Measurements from ENCODE around the gene PRRC1. TPM values are rescaled to one million over a fixed set of nuclear protein-coding genes. Genes with fewer than 3 reads are reported as not detected.

Gene PRRC1
- polyA plus RNA-seq, 3 donors = 10.8 to 20.6 (median 17.9) TPM

- H3K27ac Mint-ChIP-seq = no peak overlapping the region
- Histone ChIP-seq H3K4me1 (ENCODE audit: control insufficient read depth in 1 of 2, insufficient read depth in 2 of 2, low read length in 2 of 2) (no peaks in the 10 kb centered on the region), H3K36me3 (replicated peaks in 1 of 2; ENCODE audit: control insufficient read depth in 1 of 2, insufficient read depth in 2 of 2, low read length in 2 of 2) (no peaks in the 10 kb centered on the region), H3K4me3 (replicated peaks in 1 of 3; ENCODE audit: low read depth in 2 of 3, low read length in 3 of 3) (no peak overlapping the region), H3K9ac (ENCODE audit: insufficient read depth, low read length, poor library complexity, severe bottlenecking) (no peak overlapping the region), H3K9me3 (replicated peaks in 1 of 2; ENCODE audit: control insufficient read depth in 1 of 2, insufficient read depth in 1 of 2, low read length in 2 of 2) (no peaks in the 10 kb centered on the region), H3K4me2 (replicated peaks; ENCODE audit: extremely low read depth, low read length, poor library complexity, severe bottlenecking) (no peak overlapping the region), H2AFZ (ENCODE audit: insufficient read depth, low read depth, low read length, poor library complexity, severe bottlenecking) (no peak overlapping the region), H3K79me2 (ENCODE audit: insufficient read depth, low read length) (no peaks in the 10 kb centered on the region), H3K27ac (ENCODE audit: low read depth in 1 of 2, low read length in 2 of 2) (no peak overlapping the region), H4K20me1 (ENCODE audit: insufficient read depth, low read length) (no peaks in the 10 kb centered on the region), H3K27me3 (ENCODE audit: control insufficient read depth in 2 of 2, insufficient read depth in 2 of 2, low read length in 2 of 2) (no peaks in the 10 kb centered on the region)
- no peak for TF ChIP-seq CTCF (IDR thresholded peaks at IDR 0.05)
- H3K36me3 Mint-ChIP-seq = no peaks in the 10 kb centered on the region
- H3K4me1 Mint-ChIP-seq = no peaks in the 10 kb centered on the region
- no peak overlapping the region for H3K4me3 Mint-ChIP-seq
- H3K9me3 Mint-ChIP-seq = peaks cover 0 to 6% (median 0%) of the 10 kb centered on the region in 7 donors
- WGBS (ENCODE audit: insufficient coverage) = 88% methylated on average over 3 of the region's 3 CpGs
- H3K27me3 Mint-ChIP-seq (ENCODE audit: low read depth in 3 of 3) = peaks cover 0 to 3% (median 0%) of the 10 kb centered on the region in 3 donors
- intact Hi-C loops (cut with micrococcal nuclease) = no loop called here
- no peak for DNase-seq
Measured at GRCh38 chr5:127596501-127596900, 79.1 kb downstream of the PRRC1 start.

- H3K27me3 Mint-ChIP-seq (ENCODE audit: low read depth in 3 of 3) = peaks cover 0 to 3% (median 0%) of the 10 kb centered on the region in 3 donors
- DNase-seq = no peak
- no peak overlapping the region for H3K4me3 Mint-ChIP-seq
- no peaks in the 10 kb centered on the region for H3K9me3 ChIP-seq (replicated peaks in 1 of 2; ENCODE audit: control insufficient read depth in 1 of 2, insufficient read depth in 1 of 2, low read length in 2 of 2)
- H3K27ac ChIP-seq (ENCODE audit: low read depth in 1 of 2, low read length in 2 of 2) = no peak overlapping the region
- no peak overlapping the region for H3K4me3 ChIP-seq (replicated peaks in 1 of 3; ENCODE audit: low read depth in 2 of 3, low read length in 3 of 3)
- H4K20me1 ChIP-seq (ENCODE audit: insufficient read depth, low read length) = no peaks in the 10 kb centered on the region
- H2AFZ ChIP-seq (ENCODE audit: insufficient read depth, low read depth, low read length, poor library complexity, severe bottlenecking) = no peak overlapping the region
- intact Hi-C loops (cut with micrococcal nuclease) = no loop called here
- no peaks in the 10 kb centered on the region for H3K36me3 ChIP-seq (replicated peaks in 1 of 2; ENCODE audit: control insufficient read depth in 1 of 2, insufficient read depth in 2 of 2, low read length in 2 of 2)
- peaks cover 0 to 6% (median 0%) of the 10 kb centered on the region in 7 donors for H3K9me3 Mint-ChIP-seq
- no peaks in the 10 kb centered on the region for H3K4me1 ChIP-seq (ENCODE audit: control insufficient read depth in 1 of 2, insufficient read depth in 2 of 2, low read length in 2 of 2)
- H3K27me3 ChIP-seq (ENCODE audit: control insufficient read depth in 2 of 2, insufficient read depth in 2 of 2, low read length in 2 of 2) = no peaks in the 10 kb centered on the region
- no CpG with 5 or more reads among the region's 3 CpGs for WGBS (ENCODE audit: insufficient coverage)
- no peaks in the 10 kb centered on the region for H3K79me2 ChIP-seq (ENCODE audit: insufficient read depth, low read length)
- H3K27ac Mint-ChIP-seq = peak overlapping the region in 1 of 7 donors; percentile 51
- H3K9ac ChIP-seq (ENCODE audit: insufficient read depth, low read length, poor library complexity, severe bottlenecking) = no peak overlapping the region
- H3K4me2 ChIP-seq (replicated peaks; ENCODE audit: extremely low read depth, low read length, poor library complexity, severe bottlenecking) = no peak overlapping the region
- peaks cover 3% of the 10 kb centered on the region for H3K4me1 Mint-ChIP-seq
- no peaks in the 10 kb centered on the region for H3K36me3 Mint-ChIP-seq
- TF ChIP-seq CTCF (IDR thresholded peaks at IDR 0.05) = no peak
Measured at GRCh38 chr5:127599320-127599719, 81.9 kb downstream of the PRRC1 start.

All from CD14-positive monocyte (primary cell).